A673 (cell line): ENCODE data around the gene CLEC2D.

ENCODE experiments used
- EZH2 ChIP-seq: fragments of 200-600 bp; sonication (generic); IDR thresholded peaks from 2 replicates; pipeline ENCODE4 v1.6.1; 2017; ENCODE audit warnings: borderline replicate concordance, low read depth, mild to moderate bottlenecking, mixed read lengths, antibody characterized with exemption, low read length; ENCODE audit not compliant: poor library complexity, severe bottlenecking
- TF ChIP-seq, protein P1 (sequence below): fragments of 300-800, 200-600 bp; sonication (generic); conservative IDR thresholded peaks from 2 replicates; pipeline ENCODE4 v1.5.1; 2017; ENCODE audit warnings: low read depth, mild to moderate bottlenecking, antibody characterized with exemption, low read length, moderate library complexity, mixed read lengths

DNA sequence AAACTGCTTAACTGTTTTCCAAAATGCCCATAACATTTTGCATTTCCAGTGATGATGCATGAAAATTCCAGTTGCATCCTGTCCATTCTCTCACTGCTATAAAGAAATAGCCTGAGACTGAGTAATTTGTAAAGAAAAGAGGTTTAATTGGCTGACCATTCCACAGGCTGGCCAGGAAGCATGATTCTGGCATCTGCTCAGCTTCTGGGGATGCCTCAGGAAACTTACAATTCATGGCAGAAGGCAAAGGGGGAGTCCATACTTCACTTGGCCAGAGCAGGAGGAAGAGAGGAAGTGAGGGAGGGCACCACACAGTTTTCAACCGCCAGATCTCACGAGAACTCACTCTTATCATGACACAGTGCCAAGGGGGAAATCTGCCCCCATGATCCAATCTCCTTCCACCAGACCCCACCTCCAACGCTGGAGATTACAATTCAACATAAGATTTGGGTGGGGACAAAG, 18.2 kb upstream of the CLEC2D start:
- TF ChIP-seq, protein P1, sequence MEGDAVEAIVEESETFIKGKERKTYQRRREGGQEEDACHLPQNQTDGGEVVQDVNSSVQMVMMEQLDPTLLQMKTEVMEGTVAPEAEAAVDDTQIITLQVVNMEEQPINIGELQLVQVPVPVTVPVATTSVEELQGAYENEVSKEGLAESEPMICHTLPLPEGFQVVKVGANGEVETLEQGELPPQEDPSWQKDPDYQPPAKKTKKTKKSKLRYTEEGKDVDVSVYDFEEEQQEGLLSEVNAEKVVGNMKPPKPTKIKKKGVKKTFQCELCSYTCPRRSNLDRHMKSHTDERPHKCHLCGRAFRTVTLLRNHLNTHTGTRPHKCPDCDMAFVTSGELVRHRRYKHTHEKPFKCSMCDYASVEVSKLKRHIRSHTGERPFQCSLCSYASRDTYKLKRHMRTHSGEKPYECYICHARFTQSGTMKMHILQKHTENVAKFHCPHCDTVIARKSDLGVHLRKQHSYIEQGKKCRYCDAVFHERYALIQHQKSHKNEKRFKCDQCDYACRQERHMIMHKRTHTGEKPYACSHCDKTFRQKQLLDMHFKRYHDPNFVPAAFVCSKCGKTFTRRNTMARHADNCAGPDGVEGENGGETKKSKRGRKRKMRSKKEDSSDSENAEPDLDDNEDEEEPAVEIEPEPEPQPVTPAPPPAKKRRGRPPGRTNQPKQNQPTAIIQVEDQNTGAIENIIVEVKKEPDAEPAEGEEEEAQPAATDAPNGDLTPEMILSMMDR: no peak
- no peak for TF ChIP-seq EZH2
